Left cardiac atrium (tissue), 4 donors: Measurements from ENCODE around the gene PRXL2A. TPM values are rescaled to one million over a fixed set of nuclear protein-coding genes. Genes with fewer than 3 reads are reported as not detected.

ENCODE experiments used
- ATAC-seq, 2 donors: fragments of 200-7000 bp; cut with Tn5 transposase; one replicate each; pipeline ENCODE4 v1.9.1; 2020; ENCODE audit warnings: mild to moderate bottlenecking in 2 of 2, moderate library complexity in 2 of 2
- DNase-seq: peaks from one replicate; pipeline ENCODE4 v3.0.0-alpha.2; 2020
- intact Hi-C, 2 donors: fragments of 100-400 bp; cut with DNase I; formaldehyde crosslinking; loops; one replicate each; pipeline versions ENCODE4 v1.14.1 to v1.15.1; 2022 to 2023
- total RNA-seq, 2 donors: library from RNA; stranded (reverse); fragmentation: NEBNext Ultra II Directional; extraction: Animal tissue kit (Norgen Biotek cat#: 25700); gene quantifications; one replicate each; pipeline ENCODE4 v1.2.1, GENCODE V29; 2021
- donor health status: DM: no; HTN: yes; CAD: no.
- donor health status: DM: no; HTN: yes; CAD: no; lungs with severe emphysema.
- donor health status: DM: yes; HTN: yes; CAD: no.
- donor health status: Dilated cardiomyopathy.

Gene PRXL2A
- total RNA-seq, 2 donors from 2014 or later = 112 to 120 TPM

DNA sequence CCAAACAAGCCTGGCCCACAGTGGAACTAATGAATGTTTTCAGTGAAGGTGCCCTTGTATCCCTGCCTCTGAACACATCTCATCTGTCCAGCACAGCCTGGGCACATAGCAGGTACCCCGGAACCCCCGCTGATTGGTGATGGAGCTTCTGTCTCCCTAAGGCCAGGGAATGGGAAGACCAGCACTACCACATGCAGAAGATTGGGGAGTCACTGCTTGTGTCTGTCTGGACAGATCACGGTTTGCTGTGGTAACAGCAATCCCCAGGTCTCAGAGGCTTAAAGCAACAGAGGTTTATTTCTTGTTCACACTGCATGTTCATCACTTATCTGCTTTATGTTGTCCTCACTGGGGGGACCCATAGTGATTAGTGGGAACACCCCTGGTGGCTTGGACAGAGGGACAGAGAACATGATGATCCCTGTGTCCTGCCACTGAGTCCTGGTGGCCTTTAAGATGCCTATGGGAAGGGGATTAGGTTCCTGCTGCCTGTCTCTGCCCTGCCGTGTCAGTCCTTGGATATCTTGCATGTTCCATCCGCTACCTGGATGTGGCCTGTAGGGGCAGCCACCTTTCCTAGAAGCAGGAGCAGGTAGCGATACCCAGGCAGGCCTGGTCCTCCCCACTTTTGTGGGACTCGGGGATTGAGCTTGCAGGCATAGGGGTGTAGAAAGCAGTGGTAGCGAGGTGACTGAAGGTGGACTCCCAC, 49.4 kb downstream of the PRXL2A start:
- ATAC-seq (no peak), DNase-seq (peak; percentile 8)
- intact Hi-C loops = no loop called here

DNA sequence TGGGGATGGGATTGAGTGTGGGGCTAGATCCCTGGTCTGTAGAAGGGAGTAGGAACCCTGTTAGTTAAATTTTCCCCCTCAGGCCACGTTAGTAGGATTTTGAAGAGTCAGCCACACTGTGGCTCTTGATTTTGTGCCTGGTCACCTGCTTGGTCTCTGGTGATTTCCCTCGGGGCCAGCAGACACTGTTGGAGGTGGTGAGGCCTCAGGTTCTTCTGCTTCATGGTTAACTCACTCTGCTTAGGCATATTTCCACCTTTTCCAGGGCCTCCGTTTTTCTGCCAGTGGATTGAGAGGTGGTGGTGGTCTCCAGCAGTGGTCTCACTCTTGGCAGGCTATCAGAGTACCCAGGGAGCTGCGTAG, 49.9 kb downstream of the PRXL2A start:
- intact Hi-C loops = no loop called here
- ATAC-seq (no peak), DNase-seq (no peak)

GRCh38 chr10:80458638-80459037, 50.3 kb downstream of the PRXL2A start:
- intact Hi-C loops = no loop called here
- ATAC-seq (no peak), DNase-seq (peak; percentile 6)

GRCh38 chr10:80459047-80459865, 50.9 kb downstream of the PRXL2A start:
- ATAC-seq (peak; percentile 3 to 44), DNase-seq (peak; percentile 73)
- intact Hi-C loops = no loop called here

- ATAC-seq (peak in 1 of 2 donors; percentile 50), DNase-seq (no peak)
- intact Hi-C loops = no loop called here
These were observed 52.3 kb downstream of the PRXL2A start for GRCh38 chr10:80460399-80461207.

DNA sequence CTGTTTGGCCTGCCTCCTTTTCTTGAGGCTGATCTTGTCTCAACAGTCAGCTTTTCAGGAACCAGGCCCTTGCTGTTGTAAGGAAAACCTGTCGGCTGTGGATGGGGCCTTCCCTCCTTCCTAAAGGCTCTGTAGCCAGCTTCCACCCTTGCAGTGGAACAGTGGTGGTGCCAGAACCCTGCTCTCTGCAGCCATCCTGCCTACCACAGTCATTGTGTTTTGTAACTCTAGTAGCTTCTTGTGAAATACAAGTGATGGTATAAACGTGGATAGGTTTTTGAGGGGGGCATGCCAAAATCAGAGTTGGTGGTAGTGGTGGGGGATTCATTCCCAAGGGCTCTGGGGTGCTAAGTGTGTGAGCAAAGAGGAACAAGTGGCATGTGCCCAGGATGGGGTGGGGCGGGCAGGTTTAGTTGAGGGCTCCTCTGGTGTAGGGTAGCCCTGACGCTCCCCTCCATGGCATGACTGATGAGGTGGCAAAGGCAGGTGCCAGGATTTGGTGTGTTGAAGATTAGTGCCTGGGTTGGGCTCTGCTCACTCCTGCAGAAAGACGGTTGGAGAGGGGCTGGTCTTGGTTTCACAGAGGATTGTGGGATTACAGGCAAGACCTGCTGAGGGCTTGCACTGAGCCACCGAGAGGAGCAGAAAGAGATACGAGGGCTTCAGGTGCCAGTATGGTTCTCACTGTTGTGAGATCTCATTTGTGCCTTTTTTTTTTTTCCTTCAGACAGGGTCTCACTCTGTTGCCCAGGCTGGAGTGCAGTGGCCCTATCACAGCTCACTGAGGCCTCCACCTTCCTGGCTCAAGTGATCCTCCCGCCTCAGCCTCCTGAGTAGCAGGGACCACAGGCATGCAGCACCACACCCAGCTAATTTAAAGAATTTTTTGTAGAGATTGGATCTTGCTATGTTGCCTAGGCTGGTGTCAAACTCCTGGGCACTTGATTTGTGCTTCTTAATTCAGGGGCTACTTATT, 53.1 kb downstream of the PRXL2A start:
- ATAC-seq (peak in 1 of 2 donors; percentile 2), DNase-seq (no peak)
- intact Hi-C loops = no loop called here

- no peak for DNase-seq
- ATAC-seq = peak in 1 of 2 donors; percentile 13
- intact Hi-C loops = no loop called here
These were observed 54.1 kb downstream of the PRXL2A start for GRCh38 chr10:80462299-80462980.

- no peak for DNase-seq
- intact Hi-C loops = no loop called here
- ATAC-seq = no peak
These were observed 54.8 kb downstream of the PRXL2A start for GRCh38 chr10:80462981-80463741.

DNA sequence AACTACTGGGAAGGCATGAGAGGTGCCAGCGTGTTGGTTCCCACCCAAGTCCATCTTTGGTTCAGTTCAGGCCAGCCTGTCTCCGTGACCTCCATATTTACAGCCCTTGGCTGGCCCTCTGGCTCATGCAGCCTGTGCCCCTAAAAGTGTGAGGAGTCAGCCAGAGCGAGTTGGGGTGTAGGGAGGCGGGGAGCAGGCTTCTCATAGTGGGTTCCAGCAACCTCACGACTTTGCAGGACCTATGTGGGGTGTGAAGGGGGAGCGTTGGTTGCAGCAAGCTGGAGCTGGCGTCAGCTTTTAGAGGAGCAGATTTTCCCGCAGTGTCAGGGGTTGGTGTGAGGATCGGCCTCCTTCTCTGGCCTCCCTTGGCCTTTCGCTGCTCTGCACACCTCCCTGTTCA, 55.5 kb downstream of the PRXL2A start:
- ATAC-seq (no peak), DNase-seq (no peak)
- intact Hi-C loops = no loop called here

DNA sequence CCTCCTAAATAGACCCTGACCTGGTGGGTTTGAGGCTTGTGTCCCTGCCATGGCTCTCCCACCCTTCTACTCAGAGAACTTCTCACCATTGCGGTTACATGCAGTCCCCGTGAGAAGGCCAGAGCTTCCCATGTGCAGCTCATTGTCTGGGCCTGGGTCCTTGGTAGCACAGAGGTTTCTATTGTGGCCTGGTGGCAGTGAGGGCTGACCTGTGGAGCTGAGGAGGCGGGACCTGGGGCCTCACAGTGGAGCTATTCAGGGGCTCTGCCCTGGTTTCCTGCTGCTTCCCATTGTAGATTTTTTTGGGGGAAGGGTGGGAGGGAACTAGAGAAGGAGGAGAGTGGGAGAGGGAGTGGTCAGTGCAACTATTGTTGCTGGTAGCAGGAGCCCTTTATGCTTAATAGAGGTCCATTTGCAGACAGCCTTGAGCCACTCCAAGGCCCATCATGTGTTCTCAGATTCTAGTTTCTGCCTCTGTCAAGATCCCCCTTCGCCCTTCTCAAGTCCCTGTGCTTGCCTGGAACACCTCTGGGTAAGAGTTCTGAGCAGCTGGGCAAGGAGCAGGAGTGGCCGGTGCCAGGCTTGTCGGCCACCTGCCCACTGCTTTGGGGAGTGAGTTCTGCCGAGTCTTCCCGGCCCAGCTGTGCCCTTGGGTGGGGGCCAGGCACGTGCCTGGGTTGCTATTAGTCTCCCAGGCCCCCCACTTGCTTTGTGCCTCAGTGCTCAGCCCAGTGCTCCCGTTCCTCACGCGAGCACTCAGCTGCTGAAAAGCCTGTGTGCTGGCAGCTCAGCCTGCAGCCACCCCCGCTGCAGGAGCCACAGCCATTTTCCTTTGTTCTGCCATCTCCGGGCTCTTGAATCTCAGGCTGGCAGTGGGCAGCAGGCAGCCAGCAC, 56.5 kb downstream of the PRXL2A start:
- intact Hi-C loops = no loop called here
- ATAC-seq = peak; percentile 6 to 28
- DNase-seq = no peak

DNA sequence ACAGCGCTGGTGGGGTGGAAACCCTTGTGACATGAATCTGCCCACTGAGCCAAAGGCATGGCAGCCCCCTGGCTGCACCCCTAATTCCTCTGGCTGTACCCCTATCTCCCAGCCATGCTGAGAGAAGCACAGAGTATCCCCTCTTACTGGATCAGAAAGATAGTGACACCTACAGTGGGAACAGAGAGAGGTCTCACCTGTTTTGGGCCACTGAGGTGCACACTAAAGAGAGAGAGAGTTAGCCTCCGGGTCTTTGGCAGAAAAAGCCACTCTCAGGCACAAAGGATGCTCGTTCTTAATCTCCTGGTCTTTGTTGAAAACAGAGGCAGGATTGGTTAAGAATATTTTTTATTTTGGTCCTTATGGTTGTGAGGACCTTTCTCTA, 57.1 kb downstream of the PRXL2A start:
- no peak for DNase-seq
- intact Hi-C loops = no loop called here
- no peak for ATAC-seq

- intact Hi-C loops = no loop called here
- DNase-seq (no peak), ATAC-seq (no peak)
These were observed 57.7 kb downstream of the PRXL2A start for GRCh38 chr10:80465839-80466590.

DNA sequence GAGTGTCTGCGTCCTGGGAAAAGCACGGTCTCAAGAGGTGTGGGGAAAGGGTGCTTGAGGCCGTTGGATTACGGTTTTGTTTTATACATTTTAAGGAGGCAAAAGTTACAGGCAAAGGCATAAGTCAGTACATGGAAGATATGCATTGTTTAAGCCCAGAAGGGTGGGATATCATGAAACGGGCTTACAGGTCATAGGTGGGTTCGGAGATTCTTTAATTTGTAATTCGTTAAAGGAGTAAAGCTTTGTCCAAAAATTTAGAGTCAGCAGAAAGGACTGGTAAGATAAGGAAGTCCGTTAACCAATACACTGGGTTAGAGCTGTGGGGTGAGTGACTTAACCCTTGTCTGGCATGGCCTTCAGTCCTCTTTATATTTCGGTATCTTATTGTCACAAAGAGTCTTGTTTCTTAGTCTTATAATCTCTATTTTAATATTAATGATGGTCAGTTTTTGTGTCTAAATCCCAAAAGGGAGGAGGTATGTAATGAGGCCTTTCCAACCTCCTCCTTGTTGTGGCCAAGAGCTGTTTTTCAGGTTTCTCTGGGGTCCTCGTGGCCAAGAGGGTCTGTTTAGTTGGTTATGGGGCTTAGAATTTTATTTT, 58.5 kb downstream of the PRXL2A start:
- ATAC-seq (no peak), DNase-seq (no peak)
- intact Hi-C loops = no loop called here

- intact Hi-C loops = no loop called here
- ATAC-seq (peak; percentile 77 to 85), DNase-seq (peak; percentile 88)
These were observed 59.7 kb downstream of the PRXL2A start for GRCh38 chr10:80468002-80468401.

- intact Hi-C loops = no loop called here
- ATAC-seq (no peak), DNase-seq (no peak)
These were observed 60.6 kb downstream of the PRXL2A start for GRCh38 chr10:80468806-80469421.
